GM23338 (cell line): Measurements from ENCODE around the gene FGF19.

ENCODE experiments used
- CREB1 ChIP-seq: fragments of 250-450 bp; sonication (Bioruptor Pico); IDR thresholded peaks from 2 replicates; pipeline ENCODE4 v1.5.0; 2020; ENCODE audit warnings: low read depth, mild to moderate bottlenecking, moderate library complexity
- EZH2 ChIP-seq: fragments of 200-600 bp; sonication (generic); IDR thresholded peaks from one replicate; pipeline ENCODE4 v1.8.0; 2017; ENCODE audit warnings: antibody characterized with exemption, mild to moderate bottlenecking, low read depth; ENCODE audit not compliant: unreplicated experiment
- EZH2phosphoT487 ChIP-seq: fragments of 200-600 bp; sonication (generic); IDR thresholded peaks from one replicate; pipeline ENCODE4 v1.8.1; 2018; ENCODE audit warnings: antibody characterized with exemption; ENCODE audit not compliant: unreplicated experiment
- JUNB ChIP-seq: IDR thresholded peaks from one replicate; pipeline ENCODE4 v1.6.1; 2016; ENCODE audit warnings: antibody characterized with exemption; ENCODE audit not compliant: unreplicated experiment
- NANOG ChIP-seq: IDR thresholded peaks from 2 replicates; pipeline ENCODE4 v1.6.1; 2016; ENCODE audit warnings: antibody characterized with exemption, borderline replicate concordance
- POLR2AphosphoS5 ChIP-seq: IDR thresholded peaks from 2 replicates; pipeline ENCODE4 v1.6.1; 2016; ENCODE audit warnings: antibody characterized with exemption, low read depth
- STAT1 ChIP-seq: IDR thresholded peaks from one replicate; pipeline ENCODE4 v1.6.1; 2016; ENCODE audit warnings: antibody characterized with exemption; ENCODE audit not compliant: unreplicated experiment
- ZNF114 ChIP-seq: fragments of 250-450 bp; sonication (Bioruptor Pico); IDR thresholded peaks from 2 replicates; pipeline ENCODE4 v1.5.0; 2020; ENCODE audit warnings: mild to moderate bottlenecking, moderate library complexity
- ZNF331 ChIP-seq: fragments of 250-450 bp; sonication (Bioruptor Pico); IDR thresholded peaks from 2 replicates; pipeline ENCODE4 v1.5.0; 2020; ENCODE audit warnings: low read depth, mild to moderate bottlenecking, moderate library complexity
- TF ChIP-seq, protein P1 (sequence below): fragments of 250-450 bp; sonication (Bioruptor Pico); IDR thresholded peaks from 2 replicates; pipeline ENCODE4 v1.5.0; 2020; ENCODE audit warnings: mild to moderate bottlenecking, moderate library complexity
- TF ChIP-seq, protein P2 (sequence below), 2 experiments: fragments of 200-600 bp in 1 of 2; sonication (generic) in 1 of 2; conservative IDR thresholded peaks; 2 replicates each; pipeline versions ENCODE4 v1.5.1 to v1.6.1; 2016 to 2017; ENCODE audit warnings: antibody characterized with exemption in 2 of 2, low read depth in 2 of 2, mild to moderate bottlenecking in 2 of 2, moderate library complexity in 1 of 2
- TF ChIP-seq, protein P3 (sequence below): IDR thresholded peaks from one replicate; pipeline ENCODE4 v1.6.1; 2018; ENCODE audit warnings: antibody characterized with exemption; ENCODE audit not compliant: unreplicated experiment
- TF ChIP-seq, protein P4 (sequence below): IDR thresholded peaks from 2 replicates; pipeline ENCODE4 v1.6.1; 2016; ENCODE audit warnings: antibody characterized with exemption

DNA sequence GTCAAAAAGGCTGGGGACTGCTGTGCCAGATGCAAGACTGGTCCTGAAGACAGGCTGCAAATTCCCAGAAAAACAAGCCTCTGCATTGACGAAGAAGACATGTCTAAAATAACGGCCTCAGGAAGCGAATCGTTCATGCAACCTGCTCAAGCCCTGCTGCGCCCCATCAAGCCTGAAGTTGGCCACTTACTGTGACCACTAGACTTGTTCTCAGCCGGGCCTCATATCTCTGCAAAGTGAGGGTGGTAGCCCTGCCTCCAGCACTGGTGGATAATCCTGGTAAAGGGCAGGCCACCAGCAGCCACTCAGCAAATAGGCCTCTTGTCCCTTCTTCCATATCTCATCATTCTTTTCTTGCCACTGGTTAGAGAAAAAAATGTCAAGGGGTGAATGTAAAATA, 40.5 kb downstream of the FGF19 start:
- TF ChIP-seq, protein P1, sequence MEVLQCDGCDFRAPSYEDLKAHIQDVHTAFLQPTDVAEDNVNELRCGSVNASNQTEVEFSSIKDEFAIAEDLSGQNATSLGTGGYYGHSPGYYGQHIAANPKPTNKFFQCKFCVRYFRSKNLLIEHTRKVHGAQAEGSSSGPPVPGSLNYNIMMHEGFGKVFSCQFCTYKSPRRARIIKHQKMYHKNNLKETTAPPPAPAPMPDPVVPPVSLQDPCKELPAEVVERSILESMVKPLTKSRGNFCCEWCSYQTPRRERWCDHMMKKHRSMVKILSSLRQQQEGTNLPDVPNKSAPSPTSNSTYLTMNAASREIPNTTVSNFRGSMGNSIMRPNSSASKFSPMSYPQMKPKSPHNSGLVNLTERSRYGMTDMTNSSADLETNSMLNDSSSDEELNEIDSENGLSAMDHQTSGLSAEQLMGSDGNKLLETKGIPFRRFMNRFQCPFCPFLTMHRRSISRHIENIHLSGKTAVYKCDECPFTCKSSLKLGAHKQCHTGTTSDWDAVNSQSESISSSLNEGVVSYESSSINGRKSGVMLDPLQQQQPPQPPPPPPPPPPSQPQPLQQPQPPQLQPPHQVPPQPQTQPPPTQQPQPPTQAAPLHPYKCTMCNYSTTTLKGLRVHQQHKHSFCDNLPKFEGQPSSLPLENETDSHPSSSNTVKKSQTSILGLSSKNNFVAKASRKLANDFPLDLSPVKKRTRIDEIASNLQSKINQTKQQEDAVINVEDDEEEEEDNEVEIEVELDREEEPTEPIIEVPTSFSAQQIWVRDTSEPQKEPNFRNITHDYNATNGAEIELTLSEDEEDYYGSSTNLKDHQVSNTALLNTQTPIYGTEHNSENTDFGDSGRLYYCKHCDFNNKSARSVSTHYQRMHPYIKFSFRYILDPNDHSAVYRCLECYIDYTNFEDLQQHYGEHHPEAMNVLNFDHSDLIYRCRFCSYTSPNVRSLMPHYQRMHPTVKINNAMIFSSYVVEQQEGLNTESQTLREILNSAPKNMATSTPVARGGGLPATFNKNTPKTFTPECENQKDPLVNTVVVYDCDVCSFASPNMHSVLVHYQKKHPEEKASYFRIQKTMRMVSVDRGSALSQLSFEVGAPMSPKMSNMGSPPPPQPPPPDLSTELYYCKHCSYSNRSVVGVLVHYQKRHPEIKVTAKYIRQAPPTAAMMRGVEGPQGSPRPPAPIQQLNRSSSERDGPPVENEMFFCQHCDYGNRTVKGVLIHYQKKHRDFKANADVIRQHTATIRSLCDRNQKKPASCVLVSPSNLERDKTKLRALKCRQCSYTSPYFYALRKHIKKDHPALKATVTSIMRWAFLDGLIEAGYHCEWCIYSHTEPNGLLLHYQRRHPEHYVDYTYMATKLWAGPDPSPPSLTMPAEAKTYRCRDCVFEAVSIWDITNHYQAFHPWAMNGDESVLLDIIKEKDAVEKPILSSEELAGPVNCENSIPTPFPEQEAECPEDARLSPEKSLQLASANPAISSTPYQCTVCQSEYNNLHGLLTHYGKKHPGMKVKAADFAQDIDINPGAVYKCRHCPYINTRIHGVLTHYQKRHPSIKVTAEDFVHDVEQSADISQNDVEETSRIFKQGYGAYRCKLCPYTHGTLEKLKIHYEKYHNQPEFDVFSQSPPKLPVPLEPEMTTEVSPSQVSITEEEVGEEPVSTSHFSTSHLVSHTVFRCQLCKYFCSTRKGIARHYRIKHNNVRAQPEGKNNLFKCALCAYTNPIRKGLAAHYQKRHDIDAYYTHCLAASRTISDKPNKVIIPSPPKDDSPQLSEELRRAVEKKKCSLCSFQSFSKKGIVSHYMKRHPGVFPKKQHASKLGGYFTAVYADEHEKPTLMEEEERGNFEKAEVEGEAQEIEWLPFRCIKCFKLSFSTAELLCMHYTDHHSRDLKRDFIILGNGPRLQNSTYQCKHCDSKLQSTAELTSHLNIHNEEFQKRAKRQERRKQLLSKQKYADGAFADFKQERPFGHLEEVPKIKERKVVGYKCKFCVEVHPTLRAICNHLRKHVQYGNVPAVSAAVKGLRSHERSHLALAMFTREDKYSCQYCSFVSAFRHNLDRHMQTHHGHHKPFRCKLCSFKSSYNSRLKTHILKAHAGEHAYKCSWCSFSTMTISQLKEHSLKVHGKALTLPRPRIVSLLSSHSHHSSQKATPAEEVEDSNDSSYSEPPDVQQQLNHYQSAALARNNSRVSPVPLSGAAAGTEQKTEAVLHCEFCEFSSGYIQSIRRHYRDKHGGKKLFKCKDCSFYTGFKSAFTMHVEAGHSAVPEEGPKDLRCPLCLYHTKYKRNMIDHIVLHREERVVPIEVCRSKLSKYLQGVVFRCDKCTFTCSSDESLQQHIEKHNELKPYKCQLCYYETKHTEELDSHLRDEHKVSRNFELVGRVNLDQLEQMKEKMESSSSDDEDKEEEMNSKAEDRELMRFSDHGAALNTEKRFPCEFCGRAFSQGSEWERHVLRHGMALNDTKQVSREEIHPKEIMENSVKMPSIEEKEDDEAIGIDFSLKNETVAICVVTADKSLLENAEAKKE: no peak
- TF ChIP-seq, protein P2, sequence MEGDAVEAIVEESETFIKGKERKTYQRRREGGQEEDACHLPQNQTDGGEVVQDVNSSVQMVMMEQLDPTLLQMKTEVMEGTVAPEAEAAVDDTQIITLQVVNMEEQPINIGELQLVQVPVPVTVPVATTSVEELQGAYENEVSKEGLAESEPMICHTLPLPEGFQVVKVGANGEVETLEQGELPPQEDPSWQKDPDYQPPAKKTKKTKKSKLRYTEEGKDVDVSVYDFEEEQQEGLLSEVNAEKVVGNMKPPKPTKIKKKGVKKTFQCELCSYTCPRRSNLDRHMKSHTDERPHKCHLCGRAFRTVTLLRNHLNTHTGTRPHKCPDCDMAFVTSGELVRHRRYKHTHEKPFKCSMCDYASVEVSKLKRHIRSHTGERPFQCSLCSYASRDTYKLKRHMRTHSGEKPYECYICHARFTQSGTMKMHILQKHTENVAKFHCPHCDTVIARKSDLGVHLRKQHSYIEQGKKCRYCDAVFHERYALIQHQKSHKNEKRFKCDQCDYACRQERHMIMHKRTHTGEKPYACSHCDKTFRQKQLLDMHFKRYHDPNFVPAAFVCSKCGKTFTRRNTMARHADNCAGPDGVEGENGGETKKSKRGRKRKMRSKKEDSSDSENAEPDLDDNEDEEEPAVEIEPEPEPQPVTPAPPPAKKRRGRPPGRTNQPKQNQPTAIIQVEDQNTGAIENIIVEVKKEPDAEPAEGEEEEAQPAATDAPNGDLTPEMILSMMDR (conservative IDR thresholded peaks at IDR 0.05; ENCODE audit: low read depth in 2 of 2): no peak
- TF ChIP-seq EZH2: no peak
- TF ChIP-seq POLR2AphosphoS5: no peak
- no peak for TF ChIP-seq EZH2phosphoT487
- TF ChIP-seq, protein P3, sequence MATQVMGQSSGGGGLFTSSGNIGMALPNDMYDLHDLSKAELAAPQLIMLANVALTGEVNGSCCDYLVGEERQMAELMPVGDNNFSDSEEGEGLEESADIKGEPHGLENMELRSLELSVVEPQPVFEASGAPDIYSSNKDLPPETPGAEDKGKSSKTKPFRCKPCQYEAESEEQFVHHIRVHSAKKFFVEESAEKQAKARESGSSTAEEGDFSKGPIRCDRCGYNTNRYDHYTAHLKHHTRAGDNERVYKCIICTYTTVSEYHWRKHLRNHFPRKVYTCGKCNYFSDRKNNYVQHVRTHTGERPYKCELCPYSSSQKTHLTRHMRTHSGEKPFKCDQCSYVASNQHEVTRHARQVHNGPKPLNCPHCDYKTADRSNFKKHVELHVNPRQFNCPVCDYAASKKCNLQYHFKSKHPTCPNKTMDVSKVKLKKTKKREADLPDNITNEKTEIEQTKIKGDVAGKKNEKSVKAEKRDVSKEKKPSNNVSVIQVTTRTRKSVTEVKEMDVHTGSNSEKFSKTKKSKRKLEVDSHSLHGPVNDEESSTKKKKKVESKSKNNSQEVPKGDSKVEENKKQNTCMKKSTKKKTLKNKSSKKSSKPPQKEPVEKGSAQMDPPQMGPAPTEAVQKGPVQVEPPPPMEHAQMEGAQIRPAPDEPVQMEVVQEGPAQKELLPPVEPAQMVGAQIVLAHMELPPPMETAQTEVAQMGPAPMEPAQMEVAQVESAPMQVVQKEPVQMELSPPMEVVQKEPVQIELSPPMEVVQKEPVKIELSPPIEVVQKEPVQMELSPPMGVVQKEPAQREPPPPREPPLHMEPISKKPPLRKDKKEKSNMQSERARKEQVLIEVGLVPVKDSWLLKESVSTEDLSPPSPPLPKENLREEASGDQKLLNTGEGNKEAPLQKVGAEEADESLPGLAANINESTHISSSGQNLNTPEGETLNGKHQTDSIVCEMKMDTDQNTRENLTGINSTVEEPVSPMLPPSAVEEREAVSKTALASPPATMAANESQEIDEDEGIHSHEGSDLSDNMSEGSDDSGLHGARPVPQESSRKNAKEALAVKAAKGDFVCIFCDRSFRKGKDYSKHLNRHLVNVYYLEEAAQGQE: no peak
- TF ChIP-seq, protein P4, sequence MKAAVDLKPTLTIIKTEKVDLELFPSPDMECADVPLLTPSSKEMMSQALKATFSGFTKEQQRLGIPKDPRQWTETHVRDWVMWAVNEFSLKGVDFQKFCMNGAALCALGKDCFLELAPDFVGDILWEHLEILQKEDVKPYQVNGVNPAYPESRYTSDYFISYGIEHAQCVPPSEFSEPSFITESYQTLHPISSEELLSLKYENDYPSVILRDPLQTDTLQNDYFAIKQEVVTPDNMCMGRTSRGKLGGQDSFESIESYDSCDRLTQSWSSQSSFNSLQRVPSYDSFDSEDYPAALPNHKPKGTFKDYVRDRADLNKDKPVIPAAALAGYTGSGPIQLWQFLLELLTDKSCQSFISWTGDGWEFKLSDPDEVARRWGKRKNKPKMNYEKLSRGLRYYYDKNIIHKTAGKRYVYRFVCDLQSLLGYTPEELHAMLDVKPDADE: no peak
- TF ChIP-seq STAT1: no peak
- TF ChIP-seq CREB1 (CRISPR knock-in tag): no peak
- TF ChIP-seq JUNB: no peak
- no peak for TF ChIP-seq ZNF331 (CRISPR knock-in tag)
- TF ChIP-seq ZNF114 (CRISPR knock-in tag): no peak
- no peak for TF ChIP-seq NANOG
